HG03108 (cell line): ENCODE results near the gene NTRK3.

Experiments
- ATAC-seq: cut with Tn5 transposase; IDR thresholded peaks from one replicate; pipeline ENCODE4 v1.9.1; 2021; ENCODE audit warnings: moderate library complexity; ENCODE audit not compliant: unreplicated experiment

Gene NTRK3

DNA sequence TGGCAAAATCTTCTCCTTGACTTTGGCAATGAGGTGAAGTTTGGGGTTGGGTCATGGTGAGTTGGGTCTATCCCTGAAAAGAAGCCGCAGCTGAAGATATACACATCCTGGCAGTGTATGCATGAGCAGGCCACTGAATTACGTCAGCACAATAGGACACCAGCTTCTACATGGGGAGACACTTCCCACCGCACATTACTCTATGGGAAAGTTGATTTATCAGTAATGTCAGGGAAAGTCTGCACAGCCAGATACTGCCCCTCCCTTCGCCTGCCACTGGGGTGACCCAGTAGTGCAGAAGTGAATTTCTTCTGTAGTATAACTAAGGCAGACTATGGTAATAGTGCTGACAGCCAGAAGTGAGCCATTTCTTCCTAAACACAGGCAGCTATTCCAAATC is 245.0 kb downstream of the NTRK3 start:
- no peak for ATAC-seq

DNA sequence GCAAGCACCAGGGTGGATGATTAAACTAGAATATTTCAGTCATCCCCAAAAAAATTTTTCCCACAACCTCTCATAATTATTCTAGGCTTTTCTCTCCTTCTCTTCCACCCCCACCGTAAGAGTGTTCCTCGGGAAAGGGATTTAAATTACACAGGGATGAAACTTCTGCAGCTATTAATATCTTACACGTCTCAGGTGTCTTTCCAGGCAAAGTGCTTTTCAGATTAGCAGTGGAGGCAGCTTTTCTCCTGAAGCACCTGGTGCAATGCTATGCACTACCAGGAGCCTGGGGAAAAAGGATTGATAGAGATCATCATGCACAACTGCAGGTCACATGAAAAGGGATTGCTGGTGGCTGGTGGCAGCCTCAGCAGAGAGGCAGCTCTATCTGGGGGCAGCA is 250.4 kb downstream of the NTRK3 start:
- no peak for ATAC-seq

- ATAC-seq: no peak
Measured at GRCh38 chr15:88004399-88004798, 252.1 kb downstream of the NTRK3 start.

DNA sequence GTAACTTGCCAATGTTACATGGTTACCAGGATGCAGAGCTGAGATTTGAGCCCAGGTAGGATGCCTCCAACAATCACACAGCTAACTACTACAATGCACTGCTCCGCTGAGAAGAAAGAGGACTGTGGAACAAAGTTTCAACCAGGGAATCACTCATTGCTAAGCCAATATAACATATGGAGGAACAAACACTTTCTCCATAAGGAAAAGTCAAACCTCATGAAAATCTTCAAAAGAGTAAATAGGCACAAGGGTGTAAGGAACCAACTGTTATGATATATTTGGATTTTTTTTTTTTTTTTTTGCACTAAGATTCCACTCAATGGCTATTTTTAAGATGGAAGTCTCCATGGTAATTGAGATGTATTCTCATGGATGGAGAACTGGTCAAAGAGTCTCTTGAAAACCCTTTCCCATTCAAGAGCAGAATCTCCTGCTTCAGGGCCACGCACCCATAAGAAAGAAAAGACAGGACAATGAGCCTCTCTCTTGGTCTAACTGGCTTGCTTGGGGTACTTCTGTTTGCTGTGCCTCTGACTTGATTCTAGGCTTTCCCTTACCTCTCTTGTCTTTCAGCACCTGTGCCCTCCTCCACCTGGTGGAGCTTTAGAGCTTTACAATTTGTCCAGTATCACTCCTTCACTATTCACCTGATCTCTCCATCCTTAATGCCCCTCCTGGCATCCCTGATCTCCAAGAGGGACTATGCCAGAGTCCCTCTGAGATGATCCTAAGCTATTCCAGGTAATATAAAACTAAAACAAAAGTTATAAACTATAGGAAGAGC is 252.8 kb downstream of the NTRK3 start:
- no peak for ATAC-seq

DNA sequence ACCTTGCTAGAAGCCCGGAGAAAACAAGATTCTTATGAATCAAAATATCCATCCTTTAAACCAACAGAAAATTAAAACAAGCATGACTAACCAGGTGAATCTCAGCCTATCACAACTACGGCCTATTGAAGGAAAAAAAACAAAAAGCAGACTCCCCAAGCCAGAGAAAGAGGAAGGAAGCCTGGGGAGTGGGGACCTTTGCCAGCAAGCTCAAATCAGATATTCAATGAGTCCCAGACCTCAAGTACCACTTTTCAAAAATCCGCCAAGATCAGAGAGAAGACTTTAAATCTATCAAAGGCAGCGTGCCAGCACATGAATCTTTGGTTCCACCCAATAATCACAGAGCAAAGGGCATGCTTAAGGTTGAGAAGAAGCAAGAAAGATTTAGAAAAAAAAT is 253.8 kb downstream of the NTRK3 start:
- no peak for ATAC-seq

- ATAC-seq: no peak
Measured at GRCh38 chr15:87998630-87999029, 257.9 kb downstream of the NTRK3 start.

- ATAC-seq: no peak
Measured at GRCh38 chr15:87986776-87987175, 269.8 kb downstream of the NTRK3 start.

- ATAC-seq: no peak
Measured at GRCh38 chr15:87985451-87985850, 271.1 kb downstream of the NTRK3 start.

DNA sequence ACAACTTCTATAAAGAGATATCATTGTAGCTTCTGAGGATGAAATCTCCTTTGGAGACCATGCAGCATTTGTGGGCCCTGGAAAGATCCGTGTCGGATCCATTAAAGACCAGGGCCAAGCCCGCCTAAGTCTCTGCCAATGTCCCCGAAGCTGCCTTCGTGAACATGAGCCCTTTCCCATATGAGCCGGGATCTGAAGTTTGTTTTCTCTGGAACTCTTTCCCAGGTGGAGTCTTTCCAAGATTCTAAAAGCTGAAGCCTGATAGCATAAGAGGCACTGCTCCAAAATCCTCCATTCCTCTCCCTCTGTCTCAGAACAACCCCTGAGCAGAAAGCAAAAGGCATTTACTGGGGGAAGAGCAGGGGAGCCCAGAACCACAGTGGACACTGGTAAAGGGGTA is 274.6 kb downstream of the NTRK3 start:
- ATAC-seq: no peak

DNA sequence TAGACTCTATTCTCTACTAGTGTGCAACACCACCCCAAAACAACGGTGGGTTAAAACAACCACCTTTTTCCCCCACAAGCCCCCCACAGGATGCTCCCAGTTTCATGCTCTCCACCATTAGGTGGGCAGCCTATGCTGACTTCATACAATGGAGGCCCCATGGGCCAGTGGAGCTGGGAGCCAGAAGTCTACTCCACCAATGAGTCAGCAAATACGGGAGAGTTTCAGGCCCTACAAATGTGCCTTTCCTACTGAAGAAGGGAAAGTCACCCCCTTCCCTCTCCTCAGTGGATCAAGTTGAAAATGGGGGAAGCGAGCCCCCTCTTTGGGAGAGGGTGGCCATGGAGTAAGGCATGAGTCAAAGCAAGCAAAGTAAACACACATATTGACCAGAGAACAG is 278.6 kb downstream of the NTRK3 start:
- ATAC-seq: no peak

- no peak for ATAC-seq
Measured at GRCh38 chr15:87976552-87976951, 280.0 kb downstream of the NTRK3 start.

- ATAC-seq: no peak
Measured at GRCh38 chr15:87973501-87974215, 282.9 kb downstream of the NTRK3 start.

- ATAC-seq: no peak
Measured at GRCh38 chr15:87971076-87971475, 285.5 kb downstream of the NTRK3 start.

GRCh38 chr15:87967951-87968350 is 288.6 kb downstream of the NTRK3 start:
- ATAC-seq: no peak

- no peak for ATAC-seq
Measured at GRCh38 chr15:87965304-87965703, 291.2 kb downstream of the NTRK3 start.

DNA sequence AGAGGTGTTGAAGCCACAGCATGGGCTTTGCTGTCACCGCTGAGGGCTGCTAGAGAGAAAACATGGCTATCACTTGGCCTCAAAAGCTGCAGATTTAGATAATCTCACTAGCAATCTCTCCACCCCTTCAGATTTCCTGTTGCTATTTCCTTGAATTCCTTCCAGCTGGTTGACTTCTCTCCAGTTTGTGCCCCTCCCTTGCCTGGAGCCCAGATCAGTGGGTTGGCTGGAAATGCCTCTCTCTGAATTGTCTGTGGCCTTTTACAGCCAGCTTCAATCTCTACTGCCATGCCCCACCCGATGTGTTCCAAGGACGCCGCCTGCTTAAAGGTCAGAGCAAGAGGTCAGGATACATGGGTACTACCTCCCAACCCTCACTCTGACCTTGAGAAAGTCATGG is 294.1 kb downstream of the NTRK3 start:
- no peak for ATAC-seq

GRCh38 chr15:87961851-87962420 is 294.6 kb downstream of the NTRK3 start:
- no peak for ATAC-seq

- no peak for ATAC-seq
Measured at GRCh38 chr15:87959662-87960061, 296.9 kb downstream of the NTRK3 start.

DNA sequence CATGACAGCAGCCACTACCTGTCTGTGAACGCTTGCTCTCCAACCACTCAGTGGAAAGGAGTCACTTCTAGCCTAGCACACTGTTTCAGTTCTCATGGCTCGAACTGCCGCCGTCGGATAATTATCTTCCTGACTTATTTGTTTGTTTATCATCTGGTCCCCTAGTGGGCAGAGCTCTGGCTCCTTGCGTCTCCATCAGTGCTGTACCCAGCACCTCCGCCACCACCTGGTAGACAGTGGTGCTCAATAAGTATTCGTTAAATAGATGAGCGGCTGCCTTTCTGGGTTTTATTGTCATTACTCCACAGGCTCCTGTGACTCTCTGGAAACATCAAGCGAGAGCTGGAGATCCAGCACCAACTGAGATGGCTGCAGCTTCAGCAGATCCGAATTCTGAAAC is 297.5 kb downstream of the NTRK3 start:
- no peak for ATAC-seq

GRCh38 chr15:87955284-87955909 is 301.1 kb downstream of the NTRK3 start:
- no peak for ATAC-seq

DNA sequence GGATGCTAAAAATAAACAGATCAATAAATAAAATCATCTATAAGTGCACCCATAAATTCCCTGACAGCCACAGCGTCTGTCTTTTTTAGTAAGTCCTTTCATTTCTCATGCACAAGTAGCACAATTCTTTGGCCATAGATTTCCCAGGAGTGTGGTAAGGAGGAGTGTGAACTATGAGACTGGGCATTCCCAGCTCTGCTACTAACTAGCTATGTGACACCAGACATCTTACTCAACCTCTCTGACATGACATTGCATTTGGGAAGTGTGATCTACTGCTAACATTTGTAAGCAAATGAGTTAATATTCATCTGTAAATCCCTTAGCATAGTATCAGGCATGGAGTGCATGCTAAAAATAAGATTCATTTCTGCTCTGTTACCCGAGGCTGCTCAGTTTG is 301.7 kb downstream of the NTRK3 start:
- ATAC-seq: no peak
